Subcutaneous adipose tissue (tissue), 4 donors: Measurements from ENCODE around the gene DNAJA2. TPM values are rescaled to one million over a fixed set of nuclear protein-coding genes. Genes with fewer than 3 reads are reported as not detected.

Source experiments
- total RNA-seq, 4 donors: library from RNA; depleted of rRNA; stranded (reverse); fragments of >200 nt; gene quantifications; one replicate each; pipeline ENCODE4 v1.1.0, GENCODE V29; 2016
- TF ChIP-seq, protein P1 (sequence below): fragments of 450-650 bp; IDR thresholded peaks from one replicate; pipeline ENCODE4 v1.5.1; 2016; ENCODE audit warnings: low read depth, mild to moderate bottlenecking, control low read depth, antibody characterized with exemption, moderate library complexity

The DNAJA2 gene
- total RNA-seq, 4 donors from 2014 or later, result 48.8 to 58.8 (median 54.1) TPM

DNA sequence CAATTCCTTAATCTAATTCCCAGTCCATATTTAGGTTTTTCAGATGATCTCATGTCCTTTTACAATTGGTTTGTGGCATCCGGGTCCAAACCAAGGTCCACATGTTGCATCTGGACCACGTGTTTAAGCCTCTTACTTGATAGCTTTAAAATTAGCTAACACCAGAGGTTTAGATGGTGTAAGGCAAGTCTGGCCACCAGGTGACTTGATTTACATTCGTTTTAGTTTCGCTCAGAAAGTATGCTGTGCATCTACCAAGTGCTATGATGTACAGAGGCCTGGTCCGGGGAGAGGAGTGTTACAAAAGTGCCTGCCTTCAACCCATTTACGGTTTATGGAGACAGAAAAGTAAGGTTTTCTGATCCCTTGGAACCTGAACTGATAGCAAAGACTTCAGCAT, 878 bp upstream of the DNAJA2 start:
- TF ChIP-seq, protein P1, sequence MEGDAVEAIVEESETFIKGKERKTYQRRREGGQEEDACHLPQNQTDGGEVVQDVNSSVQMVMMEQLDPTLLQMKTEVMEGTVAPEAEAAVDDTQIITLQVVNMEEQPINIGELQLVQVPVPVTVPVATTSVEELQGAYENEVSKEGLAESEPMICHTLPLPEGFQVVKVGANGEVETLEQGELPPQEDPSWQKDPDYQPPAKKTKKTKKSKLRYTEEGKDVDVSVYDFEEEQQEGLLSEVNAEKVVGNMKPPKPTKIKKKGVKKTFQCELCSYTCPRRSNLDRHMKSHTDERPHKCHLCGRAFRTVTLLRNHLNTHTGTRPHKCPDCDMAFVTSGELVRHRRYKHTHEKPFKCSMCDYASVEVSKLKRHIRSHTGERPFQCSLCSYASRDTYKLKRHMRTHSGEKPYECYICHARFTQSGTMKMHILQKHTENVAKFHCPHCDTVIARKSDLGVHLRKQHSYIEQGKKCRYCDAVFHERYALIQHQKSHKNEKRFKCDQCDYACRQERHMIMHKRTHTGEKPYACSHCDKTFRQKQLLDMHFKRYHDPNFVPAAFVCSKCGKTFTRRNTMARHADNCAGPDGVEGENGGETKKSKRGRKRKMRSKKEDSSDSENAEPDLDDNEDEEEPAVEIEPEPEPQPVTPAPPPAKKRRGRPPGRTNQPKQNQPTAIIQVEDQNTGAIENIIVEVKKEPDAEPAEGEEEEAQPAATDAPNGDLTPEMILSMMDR, result no peak

DNA sequence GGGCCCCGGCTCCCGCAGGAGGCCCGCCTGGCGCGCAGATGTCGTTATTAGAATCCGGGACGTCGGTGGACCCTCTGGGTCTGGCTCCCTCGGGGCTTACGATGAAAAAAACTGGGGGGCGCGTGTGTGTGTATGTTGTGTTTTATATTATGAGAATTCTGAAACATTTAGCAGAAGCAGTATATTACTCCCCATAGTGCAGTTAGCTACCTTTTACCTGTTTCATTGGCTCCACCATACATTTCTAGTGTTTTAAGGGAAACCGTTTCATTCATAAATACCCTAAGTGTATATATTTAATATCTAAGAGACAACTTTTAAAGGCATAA, 486 bp upstream of the DNAJA2 start:
- TF ChIP-seq, protein P1, result no peak

DNA sequence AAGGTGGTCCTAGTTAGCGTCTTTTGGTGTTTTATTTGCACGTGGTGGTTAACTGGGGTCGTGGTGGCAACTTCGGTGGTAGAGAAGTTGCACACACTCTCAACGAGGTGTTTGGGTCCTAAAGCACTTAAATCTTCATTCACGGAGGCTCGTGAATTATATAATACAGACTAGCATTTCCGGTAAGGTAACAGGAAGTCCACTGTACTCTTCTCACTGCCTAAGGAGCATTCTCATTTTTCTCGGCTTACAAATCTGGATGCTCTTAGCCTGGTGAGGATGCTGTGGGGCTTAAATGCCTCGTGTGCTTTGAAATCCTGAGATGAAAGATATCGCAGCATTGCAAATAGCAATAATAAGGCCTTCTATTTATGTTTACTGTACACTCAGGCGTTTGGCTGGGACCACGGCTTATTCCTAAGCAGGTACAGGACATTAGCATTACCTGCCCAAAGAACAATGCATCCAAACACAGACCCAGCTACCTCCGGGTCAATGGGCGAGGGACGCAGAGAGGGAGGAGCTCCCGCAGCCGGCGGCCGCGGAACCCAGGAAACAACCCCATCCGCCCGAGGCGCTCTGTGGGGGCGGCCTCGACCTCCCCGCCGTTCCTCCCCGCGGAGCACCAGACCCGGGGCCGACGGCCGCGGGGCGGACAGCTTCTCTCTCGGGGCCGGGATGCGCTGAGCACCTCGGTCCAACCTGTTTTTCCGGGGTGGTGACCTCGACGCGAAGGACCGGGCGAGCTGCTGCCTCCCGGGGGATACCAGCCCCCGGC, 856 bp downstream of the DNAJA2 start:
- TF ChIP-seq, protein P1, result no peak

DNA sequence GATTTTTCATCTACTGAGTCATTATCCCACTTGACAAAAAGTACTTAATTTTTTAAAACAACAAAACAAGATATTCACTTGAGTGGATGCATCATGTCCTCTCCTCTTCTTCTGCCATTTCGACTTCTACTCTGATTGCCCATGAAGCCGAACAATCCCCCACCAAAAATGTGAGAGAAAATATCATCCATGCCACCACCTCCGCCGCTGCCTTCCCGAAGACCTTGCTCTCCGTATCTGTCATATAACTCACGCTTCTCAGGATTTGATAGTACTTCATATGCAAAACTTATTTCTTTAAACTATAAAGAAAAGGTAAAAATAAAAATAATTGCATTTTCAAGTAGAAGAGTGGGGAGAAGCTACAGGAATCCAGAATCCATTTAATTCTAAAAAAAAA, 2.2 kb downstream of the DNAJA2 start:
- TF ChIP-seq, protein P1, result no peak

DNA sequence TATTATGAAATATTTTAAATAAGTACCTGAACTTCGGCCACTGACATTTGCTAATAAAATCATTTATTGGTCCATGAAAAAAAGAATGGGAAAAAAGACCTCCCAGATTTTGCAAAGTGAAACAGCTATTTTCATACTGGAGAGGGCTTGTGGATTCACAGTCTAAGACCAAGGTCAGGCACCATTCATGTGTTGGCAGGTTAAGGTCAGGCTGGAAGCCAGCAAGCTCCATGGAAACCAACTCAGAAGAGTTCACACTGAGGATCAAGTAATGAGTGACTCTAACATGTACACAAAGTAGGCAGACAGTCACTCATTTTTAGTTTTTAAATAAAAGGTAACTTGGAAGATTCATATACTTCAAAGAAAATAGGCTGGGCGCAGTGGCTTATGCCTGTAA, 3.4 kb downstream of the DNAJA2 start:
- TF ChIP-seq, protein P1, result no peak

DNA sequence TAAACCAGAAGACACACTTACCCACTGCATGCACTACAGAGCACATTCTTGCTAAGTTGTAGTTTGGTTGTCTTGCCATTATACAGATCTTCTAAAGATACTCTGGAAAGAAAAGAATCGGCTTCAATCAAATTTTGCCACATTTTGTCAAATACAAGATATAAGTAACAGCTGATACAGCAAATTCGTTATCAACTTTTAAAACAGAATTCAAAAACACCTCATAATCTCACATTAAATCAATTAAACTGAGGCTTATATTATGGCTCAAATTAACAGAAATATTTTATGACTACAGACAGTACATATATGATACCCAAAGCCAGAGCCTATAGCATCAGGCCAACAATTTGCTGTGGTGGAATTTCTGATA, 5.4 kb downstream of the DNAJA2 start:
- TF ChIP-seq, protein P1, result no peak

DNA sequence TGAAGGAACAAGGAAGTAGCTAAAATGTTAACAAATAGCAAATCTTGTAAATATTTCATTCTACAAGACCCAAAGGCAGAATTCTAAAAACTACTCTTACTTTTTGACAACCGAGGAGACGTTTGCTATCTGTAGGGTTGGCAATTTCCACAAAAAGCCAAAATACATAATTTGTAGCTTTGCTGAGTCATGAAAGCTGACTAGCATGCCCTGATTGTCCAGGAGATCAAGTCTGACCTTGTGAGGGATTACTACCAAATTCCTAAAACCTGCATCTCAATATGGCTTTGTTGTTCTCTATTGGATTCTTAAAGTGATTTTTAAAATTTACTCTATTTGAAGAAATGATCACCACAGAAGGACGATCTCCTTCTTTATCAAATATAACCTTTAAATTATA, 10.8 kb downstream of the DNAJA2 start:
- TF ChIP-seq, protein P1, result no peak
